GM12801 (cell line): ENCODE measurements around the gene PEX14.

Experiments used
- TF ChIP-seq, protein P1 (sequence below): IDR thresholded peaks from one replicate; pipeline ENCODE4 v1.5.1; 2011; ENCODE audit warnings: control low read depth; ENCODE audit not compliant: insufficient read length; ENCODE audit errors: extremely low read depth

Gene PEX14

DNA sequence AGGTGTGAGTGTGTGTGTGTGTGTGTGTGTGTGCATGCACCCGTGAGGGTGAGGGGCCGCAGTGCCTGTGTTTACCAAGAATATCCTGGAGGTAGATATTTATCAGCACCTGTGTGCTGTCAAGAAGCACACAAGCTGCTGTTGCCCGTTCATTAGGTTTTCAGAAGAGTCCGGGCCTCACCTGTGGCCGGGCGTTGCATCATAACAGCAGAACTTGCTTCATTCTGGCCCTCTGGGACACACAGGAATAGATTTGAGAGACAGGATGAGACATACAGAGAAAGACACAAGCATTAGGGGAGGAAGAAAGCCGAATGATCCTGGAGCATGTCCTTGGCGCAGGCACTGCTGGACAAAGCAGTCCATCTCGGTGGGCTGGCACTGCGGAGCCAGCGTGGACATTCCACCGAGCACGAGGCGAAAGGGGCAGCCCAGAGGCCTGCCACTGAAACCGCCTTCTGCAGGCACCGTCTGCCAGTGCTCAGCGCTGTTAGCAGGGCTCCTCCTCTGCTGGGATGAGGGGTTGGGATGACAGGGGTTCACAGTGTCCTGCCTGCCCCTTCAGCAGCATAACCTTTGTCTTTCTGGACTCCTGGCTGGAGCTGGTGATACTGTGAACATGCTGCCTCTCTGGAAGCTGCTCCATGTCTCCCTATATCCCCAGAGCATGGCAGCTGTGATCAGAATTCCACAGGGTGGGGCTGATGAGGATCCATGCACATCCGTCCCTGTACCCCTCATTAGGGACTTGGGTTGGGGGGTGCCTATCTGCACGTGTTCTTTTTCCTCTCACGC is 81.1 kb downstream of the PEX14 start:
- TF ChIP-seq, protein P1, sequence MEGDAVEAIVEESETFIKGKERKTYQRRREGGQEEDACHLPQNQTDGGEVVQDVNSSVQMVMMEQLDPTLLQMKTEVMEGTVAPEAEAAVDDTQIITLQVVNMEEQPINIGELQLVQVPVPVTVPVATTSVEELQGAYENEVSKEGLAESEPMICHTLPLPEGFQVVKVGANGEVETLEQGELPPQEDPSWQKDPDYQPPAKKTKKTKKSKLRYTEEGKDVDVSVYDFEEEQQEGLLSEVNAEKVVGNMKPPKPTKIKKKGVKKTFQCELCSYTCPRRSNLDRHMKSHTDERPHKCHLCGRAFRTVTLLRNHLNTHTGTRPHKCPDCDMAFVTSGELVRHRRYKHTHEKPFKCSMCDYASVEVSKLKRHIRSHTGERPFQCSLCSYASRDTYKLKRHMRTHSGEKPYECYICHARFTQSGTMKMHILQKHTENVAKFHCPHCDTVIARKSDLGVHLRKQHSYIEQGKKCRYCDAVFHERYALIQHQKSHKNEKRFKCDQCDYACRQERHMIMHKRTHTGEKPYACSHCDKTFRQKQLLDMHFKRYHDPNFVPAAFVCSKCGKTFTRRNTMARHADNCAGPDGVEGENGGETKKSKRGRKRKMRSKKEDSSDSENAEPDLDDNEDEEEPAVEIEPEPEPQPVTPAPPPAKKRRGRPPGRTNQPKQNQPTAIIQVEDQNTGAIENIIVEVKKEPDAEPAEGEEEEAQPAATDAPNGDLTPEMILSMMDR: no peak

DNA sequence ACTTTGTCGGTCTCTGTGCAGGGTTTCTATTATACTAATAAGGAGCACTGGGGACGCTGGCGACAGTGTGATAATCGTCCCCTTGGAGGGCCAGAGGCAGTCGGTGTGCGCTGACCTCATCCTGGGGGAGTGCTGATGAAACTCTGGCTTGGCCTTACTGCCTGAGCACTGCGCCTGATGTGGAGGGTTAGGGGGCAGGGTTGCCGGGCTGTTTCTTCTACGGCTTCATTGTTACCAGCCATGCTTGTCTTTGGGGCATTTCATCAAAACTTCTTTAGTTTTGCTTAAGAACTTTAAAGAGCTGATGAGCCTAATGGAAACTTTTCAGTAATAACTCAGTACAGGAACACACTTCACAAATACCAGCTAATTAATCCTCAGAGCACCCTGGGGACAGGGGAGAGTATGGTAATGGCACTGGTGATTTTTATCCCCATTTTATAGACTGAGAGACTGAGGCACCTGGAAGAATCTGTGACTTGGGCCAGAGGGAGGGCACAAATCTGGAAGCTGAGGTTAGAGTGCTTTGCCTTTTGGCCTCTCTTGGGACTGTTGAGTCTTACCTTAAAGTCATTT is 81.8 kb downstream of the PEX14 start:
- TF ChIP-seq, protein P1: no peak

DNA sequence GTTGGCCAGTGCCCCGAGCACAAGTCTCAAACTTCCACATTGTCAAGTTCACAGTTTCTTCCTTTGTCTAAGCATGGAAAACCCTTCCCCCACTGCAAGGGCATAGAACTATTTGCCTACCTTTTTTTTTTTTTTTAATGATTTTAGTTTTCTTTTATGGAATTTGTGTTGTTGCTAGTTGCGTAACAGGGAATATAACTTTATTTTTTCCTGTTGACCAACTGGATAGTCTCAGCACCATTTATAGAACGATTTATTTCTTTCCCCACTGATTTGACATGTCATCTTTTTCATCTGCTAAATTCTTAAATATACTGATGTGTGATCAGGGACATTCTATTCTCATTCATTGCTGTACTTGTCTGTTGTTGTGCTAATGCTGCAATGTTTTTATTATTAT is 83.0 kb downstream of the PEX14 start:
- TF ChIP-seq, protein P1: no peak

DNA sequence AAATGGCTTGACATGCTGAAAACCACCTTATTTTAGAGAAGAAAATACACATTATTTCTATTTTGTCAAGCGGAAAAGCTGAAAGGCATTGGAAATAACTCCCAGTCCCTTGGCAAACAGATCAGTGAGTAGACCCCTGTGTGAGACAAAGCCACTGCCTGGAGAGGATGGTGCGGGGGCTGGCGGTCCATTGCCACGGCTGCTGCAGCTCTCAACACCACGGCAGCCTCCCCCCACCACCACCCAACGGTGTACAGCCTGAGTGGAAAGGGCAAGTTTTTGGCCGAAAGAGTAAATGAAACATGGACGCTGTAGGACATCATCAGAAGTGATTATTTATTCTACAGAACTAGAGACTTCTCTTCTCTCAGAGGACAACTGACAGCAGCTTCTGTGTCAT is 84.6 kb downstream of the PEX14 start:
- TF ChIP-seq, protein P1: no peak

DNA sequence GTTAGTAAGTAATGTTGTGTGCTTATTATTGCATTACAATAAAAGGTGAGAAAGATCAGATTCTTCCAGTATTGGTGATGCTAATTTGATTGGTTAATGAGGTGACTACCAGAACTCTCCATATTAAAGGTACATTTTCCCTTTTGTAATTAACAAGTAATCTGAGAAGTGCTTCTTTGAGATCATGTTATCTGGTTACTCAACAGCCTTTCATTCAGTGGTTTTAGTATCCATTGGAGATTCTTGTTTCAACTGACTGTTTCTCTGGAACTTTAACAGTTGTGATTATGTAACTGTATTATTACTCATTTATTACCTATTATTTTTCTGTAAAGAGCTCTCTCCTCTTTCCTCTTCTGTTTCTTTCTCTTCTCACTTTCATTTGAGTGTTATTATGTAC is 86.7 kb downstream of the PEX14 start:
- TF ChIP-seq, protein P1: no peak

DNA sequence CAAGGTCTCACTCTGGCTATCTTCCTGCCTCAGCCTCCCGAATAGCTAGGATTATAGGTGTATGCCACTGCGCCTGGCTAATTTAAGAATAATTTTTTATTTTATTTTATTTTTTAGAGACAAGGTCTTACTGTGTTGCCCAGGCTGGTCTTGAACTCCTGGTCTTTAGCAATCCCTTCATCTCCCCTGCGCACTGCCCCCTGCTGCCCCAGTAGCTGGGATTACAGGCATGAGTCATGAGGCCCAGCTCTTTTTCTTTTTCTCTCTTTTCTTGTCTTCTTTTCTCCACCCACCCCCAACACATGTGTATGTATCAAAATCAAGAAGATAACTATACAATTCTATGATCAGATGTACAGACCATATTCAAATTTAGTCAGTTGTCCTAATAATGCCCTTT is 87.2 kb downstream of the PEX14 start:
- TF ChIP-seq, protein P1: no peak

DNA sequence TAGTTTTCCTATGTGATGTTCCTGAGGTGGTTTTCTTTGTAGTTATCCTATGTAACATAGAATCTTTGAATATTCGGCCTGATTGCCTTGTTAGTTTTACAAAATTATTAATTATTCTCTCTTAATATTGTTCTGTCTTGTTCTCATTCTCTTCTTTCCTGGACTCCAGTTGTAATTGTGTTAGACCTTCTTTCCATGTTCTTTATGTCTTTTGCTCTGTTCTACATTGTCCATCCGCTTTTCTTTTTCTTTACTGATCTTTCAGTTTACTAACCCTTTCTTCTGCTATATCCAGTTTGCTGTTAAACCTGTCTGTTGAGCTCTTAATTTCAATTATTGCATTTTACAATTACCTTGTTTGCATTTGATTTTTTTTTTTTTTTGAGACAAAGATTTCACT is 89.3 kb downstream of the PEX14 start:
- TF ChIP-seq, protein P1: no peak
